Measurements from ENCODE around the gene CDK11A. TPM values are rescaled to one million over a fixed set of nuclear protein-coding genes. Genes with fewer than 3 reads are reported as not detected.
A peak's percentile ranks its signal among the peaks of the same experiment; 100 is the strongest.
"Not testable (repeated sequence)": the region's sequence is repeated elsewhere in the genome, so short reads cannot be mapped to it uniquely, and the experiment has no call there.

Gene CDK11A
- total RNA-seq (2014; rRNA removed; shearing (Covaris generic)): 18.6 and 26.2 TPM in 2 replicates

- peak; percentile 95 for DNase-seq
- not testable (repeated sequence) for H3K36me3 ChIP-seq (replicated peaks; ENCODE audit: control insufficient read depth, insufficient read depth, low read length); H3K27me3 ChIP-seq (ENCODE audit: control insufficient read depth, insufficient read depth, low read length)
- H3K4me3 ChIP-seq (ENCODE audit: insufficient read depth, low read depth, low read length): peak within 1 kb of the TSS; percentile 67
Measured at GRCh38 chr1:1724035-1724864, at the start of gene CDK11A. CDK11A (minus strand) TSS chr1:1724357; CDS start chr1:1722818, 1,539 bp downstream.

GRCh38 chr1:1773874-1774273 is 49.7 kb upstream of the CDK11A start:
- DNase-seq: no peak
- no peaks in the 10 kb centered on the region for H3K27me3 ChIP-seq (ENCODE audit: control insufficient read depth, insufficient read depth, low read length)
- no peak overlapping the region for H3K4me3 ChIP-seq (ENCODE audit: insufficient read depth, low read depth, low read length)
- no peaks in the 10 kb centered on the region; the same call in none of the 2 replicates for H3K36me3 ChIP-seq (replicated peaks; ENCODE audit: control insufficient read depth, insufficient read depth, low read length)

GRCh38 chr1:1771096-1771495 is 46.9 kb upstream of the CDK11A start:
- Histone ChIP-seq H3K27me3 (ENCODE audit: control insufficient read depth, insufficient read depth, low read length) (no peaks in the 10 kb centered on the region), H3K36me3 (replicated peaks; ENCODE audit: control insufficient read depth, insufficient read depth, low read length) (peaks cover 2% of the 10 kb centered on the region), H3K4me3 (ENCODE audit: insufficient read depth, low read depth, low read length) (no peak overlapping the region)
- DNase-seq: no peak

- no peak overlapping the region for H3K4me3 ChIP-seq (ENCODE audit: insufficient read depth, low read depth, low read length)
- H3K27me3 ChIP-seq (ENCODE audit: control insufficient read depth, insufficient read depth, low read length): no peaks in the 10 kb centered on the region
- no peak for DNase-seq
- H3K36me3 ChIP-seq (replicated peaks; ENCODE audit: control insufficient read depth, insufficient read depth, low read length): peaks cover 2% of the 10 kb centered on the region; the same call in 1 of the 2 replicates
Measured at GRCh38 chr1:1770102-1770501, 45.9 kb upstream of the CDK11A start.

GRCh38 chr1:1768249-1768992 is 44.3 kb upstream of the CDK11A start:
- Histone ChIP-seq H3K27me3 (ENCODE audit: control insufficient read depth, insufficient read depth, low read length) (no peaks in the 10 kb centered on the region), H3K4me3 (ENCODE audit: insufficient read depth, low read depth, low read length) (no peak overlapping the region), H3K36me3 (replicated peaks; ENCODE audit: control insufficient read depth, insufficient read depth, low read length) (peaks cover 6% of the 10 kb centered on the region)
- no peak for DNase-seq

- no peak overlapping the region for H3K4me3 ChIP-seq (ENCODE audit: insufficient read depth, low read depth, low read length)
- peaks cover 19% of the 10 kb centered on the region for H3K36me3 ChIP-seq (replicated peaks; ENCODE audit: control insufficient read depth, insufficient read depth, low read length)
- no peaks in the 10 kb centered on the region for H3K27me3 ChIP-seq (ENCODE audit: control insufficient read depth, insufficient read depth, low read length)
- no peak for DNase-seq
Measured at GRCh38 chr1:1764876-1765470, 40.8 kb upstream of the CDK11A start.

GRCh38 chr1:1763657-1764621 is 39.8 kb upstream of the CDK11A start:
- no peak for DNase-seq
- no peak overlapping the region for H3K4me3 ChIP-seq (ENCODE audit: insufficient read depth, low read depth, low read length)
- H3K36me3 ChIP-seq (replicated peaks; ENCODE audit: control insufficient read depth, insufficient read depth, low read length): peaks cover 20% of the 10 kb centered on the region
- H3K27me3 ChIP-seq (ENCODE audit: control insufficient read depth, insufficient read depth, low read length): no peaks in the 10 kb centered on the region

GRCh38 chr1:1761504-1762376 is 37.6 kb upstream of the CDK11A start:
- Histone ChIP-seq H3K4me3 (ENCODE audit: insufficient read depth, low read depth, low read length) (no peak overlapping the region), H3K27me3 (ENCODE audit: control insufficient read depth, insufficient read depth, low read length) (no peaks in the 10 kb centered on the region), H3K36me3 (replicated peaks; ENCODE audit: control insufficient read depth, insufficient read depth, low read length) (peaks cover 19% of the 10 kb centered on the region)
- DNase-seq: no peak

- Histone ChIP-seq H3K27me3 (ENCODE audit: control insufficient read depth, insufficient read depth, low read length) (no peaks in the 10 kb centered on the region), H3K4me3 (ENCODE audit: insufficient read depth, low read depth, low read length) (no peak overlapping the region), H3K36me3 (replicated peaks; ENCODE audit: control insufficient read depth, insufficient read depth, low read length) (peaks cover 24% of the 10 kb centered on the region)
- DNase-seq: peak; percentile 19
Measured at GRCh38 chr1:1760715-1761114, 36.6 kb upstream of the CDK11A start.

- peak; percentile 45 for DNase-seq
- no peak overlapping the region for H3K4me3 ChIP-seq (ENCODE audit: insufficient read depth, low read depth, low read length)
- no peaks in the 10 kb centered on the region for H3K27me3 ChIP-seq (ENCODE audit: control insufficient read depth, insufficient read depth, low read length)
- H3K36me3 ChIP-seq (replicated peaks; ENCODE audit: control insufficient read depth, insufficient read depth, low read length): peaks cover 24% of the 10 kb centered on the region
Measured at GRCh38 chr1:1760345-1760650, 36.1 kb upstream of the CDK11A start.

GRCh38 chr1:1759456-1760344 is 35.5 kb upstream of the CDK11A start:
- Histone ChIP-seq H3K36me3 (replicated peaks; ENCODE audit: control insufficient read depth, insufficient read depth, low read length) (peaks cover 26% of the 10 kb centered on the region), H3K4me3 (ENCODE audit: insufficient read depth, low read depth, low read length) (no peak overlapping the region), H3K27me3 (ENCODE audit: control insufficient read depth, insufficient read depth, low read length) (no peaks in the 10 kb centered on the region)
- peak; percentile 46 for DNase-seq

GRCh38 chr1:1758692-1759455 is 34.7 kb upstream of the CDK11A start:
- Histone ChIP-seq H3K27me3 (ENCODE audit: control insufficient read depth, insufficient read depth, low read length) (no peaks in the 10 kb centered on the region), H3K4me3 (ENCODE audit: insufficient read depth, low read depth, low read length) (no peak overlapping the region), H3K36me3 (replicated peaks; ENCODE audit: control insufficient read depth, insufficient read depth, low read length) (peaks cover 26% of the 10 kb centered on the region)
- peak; percentile 38 for DNase-seq
